Endothelial cell of umbilical vein (primary cell): ENCODE data around the gene HS3ST3B1. TPM values are rescaled to one million over a fixed set of nuclear protein-coding genes. Genes with fewer than 3 reads are reported as not detected.

Source experiments
- BruUV-seq: library from RNA; stranded (reverse); fragments of 400-500 nt; replicated peaks from 2 replicates; lab custom pipeline; 2021; lab: Mats Ljungman, UMichigan
- CTCF ChIA-PET: fragments of 300-600, 350-600 bp; sonication (Branson Sonifier 250); formaldehyde crosslinking; loops from one replicate; lab custom pipeline; 2021; ENCODE audit warnings: antibody characterized with exemption, inconsistent platforms; lab: Charles Lee
- POLR2A ChIA-PET: fragments of 300-600, 350-600 bp; sonication (Branson Sonifier 250); formaldehyde crosslinking; loops from one replicate; lab custom pipeline; 2021; ENCODE audit warnings: antibody characterized with exemption, inconsistent platforms; lab: Charles Lee
- DNase-seq: peaks from one replicate; pipeline ENCODE4 v3.0.0-alpha.2; 2011; ENCODE audit warnings: low read depth, low spot score
- FAIRE-seq: peaks from 2 replicates; lab custom pipeline; 2011; peaks lifted over from hg19 to GRCh38; lab: Jason Lieb, UNC
- H2AFZ ChIP-seq: 2 replicates; pipeline ENCODE4 v1.6.0; 2012; ENCODE audit warnings: low read depth, low read length, control low read depth, inconsistent platforms
- H3K27ac ChIP-seq: 2 replicates; pipeline ENCODE4 v1.5.1; 2011; ENCODE audit warnings: low read depth, mild to moderate bottlenecking, control low read depth, low read length, moderate library complexity; ENCODE audit not compliant: insufficient read depth
- H3K27me3 ChIP-seq, 2 experiments: 2 replicates each; pipeline versions ENCODE4 v1.6.0 to v1.6.1; 2011; ENCODE audit warnings: low read length in 2 of 2, mixed read lengths in 1 of 2; ENCODE audit not compliant: control insufficient read depth in 2 of 2, insufficient read depth in 2 of 2
- H3K36me3 ChIP-seq, 2 experiments: 2 replicates in 1 of 2; 3 replicates in 1 of 2; pipeline ENCODE4 v1.5.1; 2011; ENCODE audit warnings: low read length in 2 of 2, mild to moderate bottlenecking in 1 of 2, moderate library complexity in 1 of 2; ENCODE audit not compliant: control insufficient read depth in 2 of 2, insufficient read depth in 2 of 2; ENCODE audit errors: extremely low read depth in 1 of 2
- H3K4me1 ChIP-seq: 3 replicates; pipeline ENCODE4 v1.5.1; 2011; ENCODE audit warnings: mild to moderate bottlenecking, low read length; ENCODE audit not compliant: control insufficient read depth, insufficient read depth; ENCODE audit errors: extremely low read depth
- H3K4me2 ChIP-seq: 2 replicates; pipeline ENCODE4 v1.6.1; 2011; ENCODE audit warnings: low read length, control low read depth, mixed read lengths; ENCODE audit not compliant: insufficient read depth
- H3K4me3 ChIP-seq, 3 experiments: fragments of 200-600 bp in 1 of 3; sonication (generic), shearing (Covaris generic) in 1 of 3; replicated peaks in 1 of 3; 2 replicates each; pipeline ENCODE4 v1.5.1; 2011 to 2016; ENCODE audit warnings: control low read depth in 3 of 3, low read length in 3 of 3, mild to moderate bottlenecking in 2 of 3, inconsistent platforms in 1 of 3, low read depth in 1 of 3, moderate library complexity in 1 of 3; ENCODE audit not compliant: insufficient read depth in 1 of 3
- H3K79me2 ChIP-seq: 2 replicates; pipeline ENCODE4 v1.6.0; 2012; ENCODE audit warnings: low read length, inconsistent platforms; ENCODE audit not compliant: control insufficient read depth, insufficient read depth
- H3K9ac ChIP-seq: replicated peaks from 2 replicates; pipeline ENCODE3; 2011; ENCODE audit warnings: low read length, control low read depth; ENCODE audit not compliant: insufficient read depth; ENCODE audit errors: extremely low read depth
- H3K9me1 ChIP-seq: replicated peaks from 3 replicates; pipeline ENCODE4 v1.6.0; 2011; ENCODE audit warnings: mild to moderate bottlenecking, low read length; ENCODE audit not compliant: control insufficient read depth, insufficient read depth; ENCODE audit errors: extremely low read depth
- H3K9me3 ChIP-seq: replicated peaks from 2 replicates; pipeline ENCODE4 v1.5.1; 2012; ENCODE audit warnings: low read length, inconsistent platforms; ENCODE audit not compliant: control insufficient read depth, insufficient read depth
- H4K20me1 ChIP-seq: replicated peaks from 2 replicates; pipeline ENCODE3; 2011; ENCODE audit warnings: mild to moderate bottlenecking, low read length; ENCODE audit not compliant: control insufficient read depth, insufficient read depth; ENCODE audit errors: extremely low read depth
- EZH2 ChIP-seq: IDR thresholded peaks from 2 replicates; pipeline ENCODE4 v1.6.1; 2012; ENCODE audit warnings: borderline replicate concordance, low read depth, mild to moderate bottlenecking, moderate library complexity, low read length, inconsistent platforms; ENCODE audit not compliant: severe bottlenecking
- FOS ChIP-seq: IDR thresholded peaks from 2 replicates; pipeline ENCODE4 v1.6.1; 2011; ENCODE audit warnings: mild to moderate bottlenecking, low read length, moderate library complexity, borderline replicate concordance; ENCODE audit not compliant: insufficient read depth
- GATA2 ChIP-seq: IDR thresholded peaks from 2 replicates; pipeline ENCODE4 v1.7.0; 2011; ENCODE audit warnings: low read depth, mild to moderate bottlenecking, moderate library complexity, mixed read lengths, low read length; ENCODE audit not compliant: insufficient read length, insufficient read depth
- JUN ChIP-seq: IDR thresholded peaks from 2 replicates; pipeline ENCODE4 v1.6.1; 2011; ENCODE audit warnings: borderline replicate concordance, low read depth; ENCODE audit not compliant: insufficient read length, insufficient read depth
- MYC ChIP-seq: IDR thresholded peaks from one replicate; pipeline ENCODE4 v1.6.1; 2011; ENCODE audit warnings: mild to moderate bottlenecking, low read depth, low read length
- POLR2A ChIP-seq: IDR thresholded peaks from 2 replicates; pipeline ENCODE4 v1.6.1; 2012; ENCODE audit warnings: low read depth, mild to moderate bottlenecking, control low read depth, low read length
- POLR2AphosphoS5 ChIP-seq: IDR thresholded peaks from 2 replicates; pipeline ENCODE4 v1.6.1; 2012; ENCODE audit warnings: low read depth, mild to moderate bottlenecking, control low read depth, low read length, moderate library complexity; ENCODE audit not compliant: insufficient read depth
- dilution Hi-C: fragments of 300-500 bp; cut with MboI; formaldehyde crosslinking; loops from one replicate; pipeline ENCODE4 v1.15.0; 2019; ENCODE audit warnings: low sequenced_read_pairs; ENCODE audit not compliant: extremely low pct_ligation_motif_present
- intact Hi-C: fragments of 100-400 bp; cut with micrococcal nuclease; formaldehyde crosslinking; loops from one replicate; pipeline ENCODE4 v1.10.0; 2022
- polyA plus RNA-seq, 4 experiments: library from polyadenylated mRNA; depleted of rRNA in 3 of 4; stranded (reverse) in 3 of 4; unstranded in 1 of 4; fragments of >200 nt; gene quantifications; 2 replicates each; pipeline versions ENCODE4 v1.2.1 to v1.2.3, GENCODE V29; 2011 to 2012; ENCODE audit warnings: missing spikeins in 1 of 4
- total RNA-seq: library from RNA; stranded (reverse); gene quantifications from 2 replicates; pipeline ENCODE4 v1.2.3, GENCODE V29; 2021
- TF ChIP-seq, protein P1 (sequence below): IDR thresholded peaks from 2 replicates; pipeline ENCODE4 v1.6.1; 2011; ENCODE audit not compliant: insufficient read depth, insufficient read length
- TF ChIP-seq, protein P2 (sequence below), 2 donors: IDR thresholded peaks; 1 replicate in 1 of 2; 2 replicates in 1 of 2; pipeline ENCODE4 v1.5.1; 2011; ENCODE audit warnings: low read length in 2 of 2, mild to moderate bottlenecking in 2 of 2, moderate library complexity in 2 of 2, control low read depth in 1 of 2, inconsistent platforms in 1 of 2, low read depth in 1 of 2; ENCODE audit not compliant: insufficient read depth in 1 of 2; ENCODE audit errors: extremely low read depth in 1 of 2

The HS3ST3B1 gene
- total and polyA plus RNA-seq, 2 donors (not counting 3 experiments of a cell fraction or from before 2014, with no cell fraction given) = not detected

DNA sequence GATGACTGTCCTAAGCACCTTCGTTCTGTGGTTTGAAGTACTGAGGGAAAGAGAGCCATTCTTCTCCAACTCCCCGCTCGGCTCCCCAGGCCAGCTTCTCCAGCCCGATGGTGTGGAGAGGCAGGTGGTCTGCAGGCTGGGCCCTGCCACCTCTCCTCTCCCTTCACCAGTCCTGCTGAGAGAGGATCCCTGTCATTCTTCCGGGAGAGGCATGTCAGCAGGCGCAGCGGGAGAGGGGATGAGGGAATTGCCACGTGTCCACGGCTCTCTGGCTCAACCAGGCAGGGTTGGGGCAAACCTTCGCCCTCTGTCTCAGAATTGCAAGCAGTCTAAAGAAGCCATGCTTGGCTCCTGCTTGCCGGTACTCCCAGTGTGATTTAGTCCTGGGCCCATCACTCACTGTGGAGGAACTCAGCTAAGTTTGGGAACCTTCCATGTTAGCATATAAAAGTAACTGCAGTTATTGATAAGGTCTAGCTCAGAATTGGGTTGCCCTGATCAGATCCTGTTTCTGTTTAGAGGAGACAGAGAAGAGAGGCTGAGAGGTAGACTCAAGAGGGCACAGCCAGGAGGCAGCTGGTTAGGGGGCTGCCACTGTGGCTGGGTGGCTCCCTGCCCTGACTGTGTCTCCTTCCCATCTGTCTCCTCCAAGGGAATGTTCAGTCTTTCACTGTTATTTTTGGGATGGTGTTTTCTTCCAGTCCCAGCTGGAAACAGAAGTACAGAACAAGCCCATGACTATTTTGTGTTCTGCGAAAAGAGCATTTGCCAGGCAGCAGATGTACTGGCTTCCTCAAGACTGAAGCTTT lies 17.4 kb downstream of the HS3ST3B1 start:
- no TSS peak for BruUV-seq
- no peaks in the 10 kb centered on the region for H3K4me1 ChIP-seq
- no peak overlapping the region for H3K4me2 ChIP-seq
- TF ChIP-seq, protein P1, sequence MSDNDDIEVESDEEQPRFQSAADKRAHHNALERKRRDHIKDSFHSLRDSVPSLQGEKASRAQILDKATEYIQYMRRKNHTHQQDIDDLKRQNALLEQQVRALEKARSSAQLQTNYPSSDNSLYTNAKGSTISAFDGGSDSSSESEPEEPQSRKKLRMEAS = no peak
- no peak for TF ChIP-seq MYC
- TF ChIP-seq GATA2 = no peak
- TF ChIP-seq FOS = no peak
- TF ChIP-seq EZH2 = no peak
- TF ChIP-seq POLR2A = no peak
- TF ChIP-seq JUN = no peak
- FAIRE-seq = no peak
- no peak overlapping the region for H2AFZ ChIP-seq
- no peaks in the 10 kb centered on the region for H3K79me2 ChIP-seq
- CTCF ChIA-PET = no interaction called here
- dilution Hi-C loops (no loop called here), intact Hi-C loops (no loop called here)
- H3K9me3 ChIP-seq = no peaks in the 10 kb centered on the region
- no peak for DNase-seq
- no peaks in the 10 kb centered on the region for H3K9me1 ChIP-seq
- H3K36me3 ChIP-seq = no peaks in the 10 kb centered on the region
- POLR2A ChIA-PET = no interaction called here
- no peaks in the 10 kb centered on the region for H3K27me3 ChIP-seq
- no peak overlapping the region for H3K9ac ChIP-seq
- no peak overlapping the region for H3K4me3 ChIP-seq
- H3K27ac ChIP-seq = no peak overlapping the region
- no peaks in the 10 kb centered on the region for H4K20me1 ChIP-seq

- H3K9me3 ChIP-seq = no peaks in the 10 kb centered on the region
- H3K9me1 ChIP-seq = no peaks in the 10 kb centered on the region
- no peaks in the 10 kb centered on the region for H3K36me3 ChIP-seq
- intact Hi-C loops = no loop called here
- H3K4me2 ChIP-seq = no peak overlapping the region
- no peak overlapping the region for H3K9ac ChIP-seq
- TF ChIP-seq JUN (no peak), POLR2A (no peak), EZH2 (no peak), FOS (no peak), GATA2 (no peak), MYC (no peak), POLR2AphosphoS5 (no peak)
- TF ChIP-seq, protein P2, sequence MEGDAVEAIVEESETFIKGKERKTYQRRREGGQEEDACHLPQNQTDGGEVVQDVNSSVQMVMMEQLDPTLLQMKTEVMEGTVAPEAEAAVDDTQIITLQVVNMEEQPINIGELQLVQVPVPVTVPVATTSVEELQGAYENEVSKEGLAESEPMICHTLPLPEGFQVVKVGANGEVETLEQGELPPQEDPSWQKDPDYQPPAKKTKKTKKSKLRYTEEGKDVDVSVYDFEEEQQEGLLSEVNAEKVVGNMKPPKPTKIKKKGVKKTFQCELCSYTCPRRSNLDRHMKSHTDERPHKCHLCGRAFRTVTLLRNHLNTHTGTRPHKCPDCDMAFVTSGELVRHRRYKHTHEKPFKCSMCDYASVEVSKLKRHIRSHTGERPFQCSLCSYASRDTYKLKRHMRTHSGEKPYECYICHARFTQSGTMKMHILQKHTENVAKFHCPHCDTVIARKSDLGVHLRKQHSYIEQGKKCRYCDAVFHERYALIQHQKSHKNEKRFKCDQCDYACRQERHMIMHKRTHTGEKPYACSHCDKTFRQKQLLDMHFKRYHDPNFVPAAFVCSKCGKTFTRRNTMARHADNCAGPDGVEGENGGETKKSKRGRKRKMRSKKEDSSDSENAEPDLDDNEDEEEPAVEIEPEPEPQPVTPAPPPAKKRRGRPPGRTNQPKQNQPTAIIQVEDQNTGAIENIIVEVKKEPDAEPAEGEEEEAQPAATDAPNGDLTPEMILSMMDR (IDR thresholded peaks at IDR 0.05; ENCODE audit: extremely low read depth in 1 of 2, insufficient read depth in 1 of 2, low read depth in 1 of 2, low read length in 2 of 2) = no peak
- TF ChIP-seq, protein P1 = no peak
- no TSS peak for BruUV-seq
- no peaks in the 10 kb centered on the region for H3K27me3 ChIP-seq
- ChIA-PET CTCF (no interaction called here), POLR2A (no interaction called here)
- no peaks in the 10 kb centered on the region for H4K20me1 ChIP-seq
- FAIRE-seq = no peak
- no peak overlapping the region for H2AFZ ChIP-seq
- H3K79me2 ChIP-seq = no peaks in the 10 kb centered on the region
- no peak overlapping the region for H3K27ac ChIP-seq
- H3K4me1 ChIP-seq = no peaks in the 10 kb centered on the region
- no peak overlapping the region for H3K4me3 ChIP-seq
- dilution Hi-C loops = no loop called here
- no peak for DNase-seq
Measured at GRCh38 chr17:14318918-14319205, 18.0 kb downstream of the HS3ST3B1 start.
